GM18507 (cell line): Measurements from ENCODE around the gene LRRC8E.

Source experiments
- DNase-seq: peaks from one replicate; pipeline ENCODE4 v3.0.0; 2011; ENCODE audit warnings: low read depth; ENCODE audit not compliant: insufficient read length; ENCODE audit errors: extremely low spot score
- FAIRE-seq: peaks from 2 replicates; lab custom pipeline; 2011; peaks lifted over from hg19 to GRCh38; lab: Jason Lieb, UNC

The LRRC8E gene

DNA sequence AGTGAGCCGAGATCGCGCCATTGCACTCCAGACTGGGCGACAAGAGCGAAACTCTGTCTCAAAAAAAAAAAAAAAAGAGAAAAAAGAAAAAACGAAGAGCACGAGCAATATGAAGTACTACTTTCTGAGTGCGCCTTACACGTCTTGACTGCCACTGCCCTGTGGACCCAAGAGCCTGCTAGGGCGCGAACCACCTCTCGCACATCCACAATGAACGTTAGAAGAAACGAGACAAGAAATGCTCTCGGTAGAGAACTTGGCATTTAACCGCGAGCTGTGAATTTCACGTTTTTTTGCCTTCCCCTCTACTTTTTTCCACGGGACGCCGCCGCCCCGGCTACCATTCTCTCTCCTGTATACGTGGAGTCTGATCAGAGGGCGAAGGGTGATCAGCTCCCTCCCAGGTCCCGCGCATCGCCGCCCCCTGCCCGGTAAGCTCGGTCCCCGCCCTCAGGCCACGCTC is 54.7 kb downstream of the LRRC8E start:
- DNase-seq = no peak
- FAIRE-seq = no peak

DNA sequence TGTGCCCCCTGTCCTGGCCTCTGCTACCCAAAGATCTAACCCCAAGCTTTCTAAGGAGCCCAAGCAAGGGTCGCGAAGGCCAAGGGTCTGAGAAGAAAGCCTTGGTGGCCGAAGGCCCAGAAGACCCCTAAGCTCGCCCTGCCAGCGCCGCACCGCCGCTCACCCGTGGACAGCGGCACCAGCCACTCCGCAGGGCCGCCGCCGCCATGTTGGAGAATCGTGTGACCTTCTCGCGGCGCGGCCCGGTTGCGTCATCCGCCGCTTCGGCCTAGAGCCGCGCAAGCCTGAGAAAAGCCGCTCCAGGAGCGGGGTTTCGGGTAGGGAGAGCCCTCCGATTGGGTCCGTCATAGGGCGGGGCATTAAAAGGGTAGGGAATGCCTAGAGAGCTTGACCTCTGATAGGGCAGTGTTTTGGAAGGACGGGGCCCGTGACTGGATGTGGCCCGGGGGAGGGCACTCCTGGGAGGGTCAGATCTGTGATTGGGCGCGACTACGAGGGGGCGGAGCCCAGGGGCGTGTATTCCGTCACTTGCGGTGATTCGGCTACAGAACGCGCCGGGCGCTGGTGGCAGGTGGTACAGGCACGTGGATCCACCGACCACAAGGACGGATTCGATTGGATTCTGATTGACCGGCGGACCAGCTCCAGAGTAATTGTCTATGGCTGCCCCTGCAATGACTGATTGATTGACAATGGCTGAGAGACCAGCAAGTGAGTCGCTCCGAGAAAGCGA is 55.3 kb downstream of the LRRC8E start, which contains the start of gene TIMM44:
TSS of gene TIMM44 (minus strand) at position 223 of the 733 bp plus-strand sequence. CDS start at position 208, 15 bp downstream.
- FAIRE-seq = peak; percentile 100
- DNase-seq = peak; percentile 92

DNA sequence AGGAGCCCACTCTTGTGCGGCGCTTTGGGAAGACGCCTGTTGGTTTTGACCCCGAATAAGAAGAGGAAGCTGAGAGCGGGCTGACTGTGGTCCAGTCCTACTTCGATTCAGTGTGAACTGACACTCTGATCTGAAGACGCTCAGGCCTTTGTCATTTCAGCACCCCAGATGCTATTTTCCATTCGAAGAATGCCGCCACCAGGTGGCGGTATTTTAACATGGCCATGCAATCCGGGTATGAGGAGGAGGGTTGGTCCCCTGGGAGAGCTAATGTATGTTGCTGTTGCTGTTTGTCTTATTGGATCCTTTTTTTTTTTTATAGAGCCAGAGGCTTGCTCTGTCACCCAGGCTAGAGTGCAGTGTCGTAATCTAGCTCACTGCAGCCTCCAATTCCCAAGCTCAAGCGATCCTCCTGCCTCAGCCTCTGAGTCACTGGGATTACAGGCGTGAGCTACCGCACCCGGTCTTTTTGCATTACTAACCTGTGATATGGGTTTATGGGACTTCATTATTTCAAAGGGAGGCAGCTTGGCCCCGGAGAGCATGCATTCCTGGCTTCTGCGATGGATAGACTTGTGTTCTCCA is 56.0 kb downstream of the LRRC8E start:
- DNase-seq = peak; percentile 54
- no peak for FAIRE-seq

DNA sequence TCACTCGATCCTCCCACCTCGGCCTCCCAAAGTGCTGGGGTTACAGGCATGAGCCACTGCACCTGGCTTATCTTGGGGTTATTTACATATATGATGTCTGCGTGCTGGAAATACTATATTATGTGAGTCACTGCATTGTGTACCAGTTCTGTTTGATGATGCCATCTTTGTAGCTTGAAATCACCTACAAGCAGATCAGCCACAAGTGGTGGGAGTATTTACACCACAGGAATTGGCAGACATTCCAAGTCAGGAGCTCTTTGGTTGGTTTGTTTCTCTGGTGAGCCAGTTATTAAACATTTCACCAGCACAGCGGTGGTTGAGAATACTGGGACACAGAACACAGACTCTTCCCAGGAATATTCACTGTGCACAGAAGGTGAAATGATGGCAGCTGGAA is 59.6 kb downstream of the LRRC8E start:
- no peak for DNase-seq
- FAIRE-seq = no peak
